ENCODE data around the gene CHCHD6.
A peak's percentile ranks its signal among the peaks of the same experiment; 100 is the strongest.

DNA sequence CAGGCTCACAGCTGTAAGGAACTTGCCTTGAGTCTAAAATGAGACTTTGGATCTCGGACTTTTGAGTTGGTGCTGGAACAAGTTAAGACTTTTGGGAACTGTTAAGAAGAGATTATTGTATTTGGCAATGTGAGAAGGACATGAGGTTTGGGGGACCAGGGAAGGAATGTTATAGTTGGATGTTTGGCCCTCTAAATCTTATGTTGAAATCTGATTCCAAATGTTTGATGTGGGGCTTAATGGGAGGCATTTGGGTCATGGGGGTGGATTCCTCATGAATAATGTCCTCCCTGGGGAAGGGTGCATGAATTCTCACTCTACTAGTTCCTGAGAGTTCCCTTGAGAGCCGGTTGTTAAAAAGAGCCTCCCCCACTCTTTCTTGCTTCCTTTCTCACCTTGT, 18.5 kb upstream of the CHCHD6 start:
- TF ChIP-seq, protein P1, sequence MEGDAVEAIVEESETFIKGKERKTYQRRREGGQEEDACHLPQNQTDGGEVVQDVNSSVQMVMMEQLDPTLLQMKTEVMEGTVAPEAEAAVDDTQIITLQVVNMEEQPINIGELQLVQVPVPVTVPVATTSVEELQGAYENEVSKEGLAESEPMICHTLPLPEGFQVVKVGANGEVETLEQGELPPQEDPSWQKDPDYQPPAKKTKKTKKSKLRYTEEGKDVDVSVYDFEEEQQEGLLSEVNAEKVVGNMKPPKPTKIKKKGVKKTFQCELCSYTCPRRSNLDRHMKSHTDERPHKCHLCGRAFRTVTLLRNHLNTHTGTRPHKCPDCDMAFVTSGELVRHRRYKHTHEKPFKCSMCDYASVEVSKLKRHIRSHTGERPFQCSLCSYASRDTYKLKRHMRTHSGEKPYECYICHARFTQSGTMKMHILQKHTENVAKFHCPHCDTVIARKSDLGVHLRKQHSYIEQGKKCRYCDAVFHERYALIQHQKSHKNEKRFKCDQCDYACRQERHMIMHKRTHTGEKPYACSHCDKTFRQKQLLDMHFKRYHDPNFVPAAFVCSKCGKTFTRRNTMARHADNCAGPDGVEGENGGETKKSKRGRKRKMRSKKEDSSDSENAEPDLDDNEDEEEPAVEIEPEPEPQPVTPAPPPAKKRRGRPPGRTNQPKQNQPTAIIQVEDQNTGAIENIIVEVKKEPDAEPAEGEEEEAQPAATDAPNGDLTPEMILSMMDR (IDR thresholded peaks at IDR 0.05), result no peak
- TF ChIP-seq POLR2A (IDR thresholded peaks at IDR 0.05) (no peak), EP300 (IDR thresholded peaks at IDR 0.05) (peak in 1 of 2 donors; percentile 23)
